Cerebellar cortex (tissue), 1 donor: Measurements from ENCODE around the gene NEUROG3.

Experiments
- DNase-seq: peaks from one replicate; pipeline ENCODE4 v3.0.0-alpha.2; 2015; ENCODE audit warnings: low spot score

Gene NEUROG3

GRCh38 chr10:69573056-69573806, at the start of gene NEUROG3:
Gene NEUROG3, minus strand, starts transcription at chr10:69573422. Its CDS starts 379 bp downstream, at chr10:69573043.
- DNase-seq: no peak

GRCh38 chr10:69620625-69621024, 47.4 kb upstream of the NEUROG3 start:
- no peak for DNase-seq

- no peak for DNase-seq
These were observed 46.4 kb upstream of the NEUROG3 start for GRCh38 chr10:69619626-69620025.

GRCh38 chr10:69618746-69619145, 45.5 kb upstream of the NEUROG3 start:
- DNase-seq: no peak

- no peak for DNase-seq
These were observed 43.1 kb upstream of the NEUROG3 start for GRCh38 chr10:69616358-69616757.

GRCh38 chr10:69614130-69614529, 40.9 kb upstream of the NEUROG3 start:
- no peak for DNase-seq

- DNase-seq: no peak
These were observed 39.5 kb upstream of the NEUROG3 start for GRCh38 chr10:69612760-69613159.

- no peak for DNase-seq
These were observed 35.9 kb upstream of the NEUROG3 start for GRCh38 chr10:69609077-69609476.

GRCh38 chr10:69600761-69601330, 27.6 kb upstream of the NEUROG3 start:
- DNase-seq: no peak

GRCh38 chr10:69588358-69588757, 15.1 kb upstream of the NEUROG3 start:
- DNase-seq: no peak

GRCh38 chr10:69584624-69585023, 11.4 kb upstream of the NEUROG3 start:
- no peak for DNase-seq

- DNase-seq: no peak
These were observed 9.9 kb upstream of the NEUROG3 start for GRCh38 chr10:69583106-69583505.

GRCh38 chr10:69580435-69580834, 7.2 kb upstream of the NEUROG3 start:
- DNase-seq: no peak

GRCh38 chr10:69579464-69580060, 6.3 kb upstream of the NEUROG3 start:
- DNase-seq: no peak

- DNase-seq: no peak
These were observed 5.3 kb upstream of the NEUROG3 start for GRCh38 chr10:69578508-69578991.

- no peak for DNase-seq
These were observed 4.3 kb upstream of the NEUROG3 start for GRCh38 chr10:69577268-69578232.

GRCh38 chr10:69576334-69577011, 3.3 kb upstream of the NEUROG3 start:
- no peak for DNase-seq

GRCh38 chr10:69575164-69575722, 2.0 kb upstream of the NEUROG3 start:
- DNase-seq: no peak

GRCh38 chr10:69574571-69574978, 1.4 kb upstream of the NEUROG3 start:
- DNase-seq: no peak

- no peak for DNase-seq
These were observed 815 bp downstream of the NEUROG3 start for GRCh38 chr10:69572159-69573055.
